ENCODE data around the gene IGFBP3.

The IGFBP3 gene

DNA sequence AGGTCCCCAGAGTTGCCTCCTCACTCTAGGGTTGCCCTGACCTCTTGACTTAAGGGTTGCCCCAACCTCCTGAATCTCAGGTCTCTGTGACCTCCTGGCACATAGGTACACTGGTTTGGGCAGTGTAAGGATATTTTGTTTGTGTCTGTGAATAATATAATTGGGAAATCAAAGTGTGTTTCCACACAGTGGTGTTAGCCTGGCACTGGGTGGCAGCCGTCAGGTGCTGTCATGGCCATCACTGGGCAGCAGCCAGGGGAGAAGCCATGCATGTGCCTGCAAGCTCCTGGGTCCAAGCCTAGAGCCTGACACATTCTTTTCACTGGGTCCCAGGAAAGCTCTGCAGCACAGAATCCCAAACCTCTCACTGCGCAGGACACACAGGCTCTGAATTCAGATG lies 44.6 kb downstream of the IGFBP3 start:
- Histone ChIP-seq H3K9ac (no peak overlapping the region), H3K27ac (no peak overlapping the region)

DNA sequence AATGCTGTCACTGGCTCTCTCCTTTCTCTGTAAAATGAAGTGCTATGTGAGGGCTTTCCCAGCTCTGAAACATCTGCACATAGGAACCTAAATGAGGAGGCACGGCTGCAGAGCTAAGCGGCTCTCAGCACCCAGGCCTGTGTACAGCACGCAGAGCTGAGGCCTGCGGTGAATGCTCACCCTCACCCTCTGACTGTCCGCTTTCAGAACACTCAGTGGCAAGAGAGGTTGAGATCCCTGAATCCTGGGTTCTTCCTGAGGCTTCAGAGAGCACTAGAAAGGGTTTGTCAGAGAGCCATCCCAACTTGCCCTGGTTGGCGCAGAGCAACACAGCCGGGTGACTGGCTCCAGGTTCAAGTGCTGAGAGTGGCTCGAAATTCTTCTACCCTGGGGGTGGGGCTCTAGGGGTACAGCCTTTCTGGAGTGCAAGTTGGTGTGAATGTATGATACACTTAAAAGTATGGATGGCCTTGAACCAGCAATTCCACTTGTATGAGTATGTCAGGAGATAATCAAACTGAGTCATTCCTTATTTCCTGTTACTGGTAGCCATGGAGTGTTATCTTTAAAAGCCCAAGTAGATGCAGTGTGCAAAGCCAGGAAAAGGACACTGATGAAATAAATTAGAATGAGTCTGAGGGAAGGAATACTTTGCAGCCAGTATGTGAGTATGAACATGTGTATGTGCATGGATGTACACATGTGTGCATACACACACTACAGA lies 46.5 kb downstream of the IGFBP3 start:
- Histone ChIP-seq H3K9ac (no peak overlapping the region), H3K4me3 (no peak overlapping the region), H3K27me3 (no peaks in the 10 kb centered on the region), H3K9me3 (replicated peaks in 1 of 11) (peaks cover 15 to 28% (median 20%) of the 10 kb centered on the region in 11 experiments), H3K36me3 (no peaks in the 10 kb centered on the region), H3K27ac (no peak overlapping the region), H4K20me1 (no peaks in the 10 kb centered on the region), H3K4me2 (no peak overlapping the region), H3K4me1 (no peaks in the 10 kb centered on the region)
- TF ChIP-seq Cebpa-rat (IDR thresholded peaks at IDR 0.05) = no peak

More for the DNA sequence above, 44.6 kb downstream of the IGFBP3 start:
- Histone ChIP-seq H3K4me3 (no peak overlapping the region), H3K36me3 (no peaks in the 10 kb centered on the region), H3K27me3 (no peaks in the 10 kb centered on the region), H3K4me1 (no peaks in the 10 kb centered on the region), H4K20me1 (no peaks in the 10 kb centered on the region), H3K9me3 (replicated peaks in 1 of 11) (peaks cover 15 to 29% (median 20%) of the 10 kb centered on the region in 11 experiments), H3K4me2 (no peak overlapping the region)
- TF ChIP-seq Cebpa-rat (IDR thresholded peaks at IDR 0.05) = no peak

DNA sequence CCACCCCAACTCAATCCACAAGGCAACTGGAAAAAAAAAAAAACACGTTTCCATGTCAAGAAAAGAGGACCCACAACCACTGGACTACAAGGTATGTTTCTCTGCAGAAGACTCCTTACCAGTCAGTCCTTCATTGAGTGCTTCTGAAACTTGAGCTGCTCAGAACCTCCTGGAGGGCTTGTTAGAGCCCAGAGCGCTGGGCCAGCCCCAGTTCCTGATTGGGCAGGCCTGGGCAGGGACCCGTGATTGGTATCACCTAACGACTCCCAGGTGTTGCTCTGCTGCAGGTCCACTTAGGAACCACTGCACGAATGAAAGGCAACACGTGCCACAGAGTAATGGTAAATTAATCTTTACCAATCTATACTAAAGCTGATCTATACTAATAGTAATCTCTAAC lies 47.7 kb downstream of the IGFBP3 start:
- H3K27ac ChIP-seq = no peak overlapping the region
- no peak overlapping the region for H3K4me3 ChIP-seq
- H3K4me1 ChIP-seq = no peaks in the 10 kb centered on the region
- TF ChIP-seq Cebpa-rat (IDR thresholded peaks at IDR 0.05) = no peak
- H4K20me1 ChIP-seq = no peaks in the 10 kb centered on the region
- peaks cover 6 to 16% (median 9%) of the 10 kb centered on the region in 11 experiments for H3K9me3 ChIP-seq (replicated peaks in 1 of 11)
- H3K4me2 ChIP-seq = no peak overlapping the region
- no peak overlapping the region for H3K9ac ChIP-seq
- no peaks in the 10 kb centered on the region for H3K27me3 ChIP-seq
- no peaks in the 10 kb centered on the region for H3K36me3 ChIP-seq

GRCh38 chr7:45873035-45873354 lies 48.1 kb downstream of the IGFBP3 start, which contains the start of gene CCDC201:
Gene CCDC201, minus strand, starts transcription at chr7:45873082. Its CDS starts 75 bp downstream, at chr7:45873007.
- no peaks in the 10 kb centered on the region for H3K27me3 ChIP-seq
- no peak for TF ChIP-seq Cebpa-rat (IDR thresholded peaks at IDR 0.05)
- H3K9me3 ChIP-seq (replicated peaks in 1 of 11) = peaks cover 2 to 14% (median 6%) of the 10 kb centered on the region in 11 experiments; a peak in 21 of 22 replicates
- H3K36me3 ChIP-seq = no peaks in the 10 kb centered on the region
- no peaks in the 10 kb centered on the region for H4K20me1 ChIP-seq
- no peak within 1 kb of the TSS for H3K9ac ChIP-seq
- no peak within 1 kb of the TSS for H3K4me3 ChIP-seq
- H3K4me2 ChIP-seq = no peak within 1 kb of the TSS
- H3K27ac ChIP-seq = no peak within 1 kb of the TSS
- no peaks in the 10 kb centered on the region for H3K4me1 ChIP-seq

DNA sequence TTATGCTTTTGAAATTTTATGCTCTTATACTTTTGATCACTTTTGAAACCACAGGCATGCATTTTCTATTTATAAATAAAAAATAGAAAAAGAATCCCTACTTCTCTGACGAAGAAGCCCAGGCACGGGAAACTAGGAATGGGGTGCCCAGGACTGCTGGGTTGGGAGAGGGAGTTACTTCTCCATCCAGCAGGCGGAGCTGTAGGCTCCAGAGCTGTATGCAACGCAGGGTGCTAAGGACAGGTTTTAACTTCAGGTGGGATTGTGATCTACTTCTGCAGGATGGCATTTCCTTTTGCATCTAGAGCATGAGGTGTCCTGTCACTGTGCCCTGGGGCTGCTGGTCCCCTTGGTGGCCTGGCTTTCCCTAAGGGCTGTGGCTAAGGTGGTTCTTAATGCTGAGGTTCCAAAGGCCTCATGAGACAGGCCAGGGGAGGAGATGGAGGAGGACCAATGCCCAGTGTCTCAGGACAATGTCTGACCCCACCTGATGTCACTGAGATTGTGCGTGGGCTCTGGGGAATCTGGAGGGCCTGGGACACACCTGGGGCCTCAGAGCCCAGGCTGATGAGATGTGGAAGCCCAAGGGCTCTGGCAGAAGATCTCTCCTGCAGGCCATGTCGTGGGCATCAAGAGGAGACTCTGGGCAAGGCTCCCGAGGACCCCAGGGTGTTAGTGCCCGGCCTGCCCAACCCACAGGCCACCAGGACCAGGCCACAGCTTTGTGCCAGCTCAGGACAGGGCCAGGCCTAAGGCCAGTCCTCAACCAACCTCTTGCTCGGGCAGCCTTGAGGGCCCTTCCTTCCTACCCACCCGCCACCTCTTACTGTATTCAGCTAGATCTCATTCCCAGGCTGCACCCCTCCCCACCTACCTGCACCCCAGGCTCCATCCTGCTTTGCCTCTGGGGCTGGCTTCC lies 48.7 kb downstream of the IGFBP3 start:
- H3K4me1 ChIP-seq = no peaks in the 10 kb centered on the region
- no peak overlapping the region for H3K4me2 ChIP-seq
- H4K20me1 ChIP-seq = no peaks in the 10 kb centered on the region
- H3K27me3 ChIP-seq = no peaks in the 10 kb centered on the region
- no peaks in the 10 kb centered on the region for H3K36me3 ChIP-seq
- no peak overlapping the region for H3K4me3 ChIP-seq
- H3K27ac ChIP-seq = no peak overlapping the region
- peaks cover 0 to 10% (median 0%) of the 10 kb centered on the region in 11 experiments; a peak in 5 of 22 replicates for H3K9me3 ChIP-seq (replicated peaks in 1 of 11)
- TF ChIP-seq Cebpa-rat (IDR thresholded peaks at IDR 0.05) = no peak
- H3K9ac ChIP-seq = no peak overlapping the region

GRCh38 chr7:45869426-45869825 lies 51.6 kb downstream of the IGFBP3 start:
- H3K4me1 ChIP-seq = no peaks in the 10 kb centered on the region
- H4K20me1 ChIP-seq = no peaks in the 10 kb centered on the region
- TF ChIP-seq Cebpa-rat (IDR thresholded peaks at IDR 0.05) = no peak
- no peak overlapping the region for H3K9ac ChIP-seq
- no peak overlapping the region for H3K27ac ChIP-seq
- H3K36me3 ChIP-seq = no peaks in the 10 kb centered on the region
- no peak overlapping the region for H3K4me3 ChIP-seq
- H3K4me2 ChIP-seq = no peak overlapping the region
- no peaks in the 10 kb centered on the region for H3K27me3 ChIP-seq
- H3K9me3 ChIP-seq (replicated peaks in 1 of 11) = peaks cover 0 to 8% (median 0%) of the 10 kb centered on the region in 11 experiments; a peak in 2 of 22 replicates

DNA sequence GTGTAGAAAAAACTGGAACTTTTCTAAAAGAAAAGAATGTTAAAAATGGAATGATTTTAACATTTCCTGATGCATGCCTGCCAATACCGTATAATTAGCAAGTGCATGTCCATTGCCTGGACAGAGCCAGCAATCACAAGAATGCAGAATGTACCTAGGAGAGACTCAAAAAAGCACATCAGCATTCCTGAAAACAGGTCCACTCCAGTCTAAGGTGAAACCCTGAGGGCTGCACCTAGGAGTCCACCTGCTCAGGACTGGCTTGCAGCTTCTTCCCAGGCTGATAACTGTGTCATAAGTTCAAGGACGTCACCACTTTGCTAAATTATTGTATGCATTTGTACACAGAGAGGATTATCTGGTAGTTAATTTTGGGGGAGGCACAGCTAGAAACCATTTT lies 53.6 kb downstream of the IGFBP3 start:
- no peaks in the 10 kb centered on the region for H4K20me1 ChIP-seq
- no peaks in the 10 kb centered on the region for H3K27me3 ChIP-seq
- H3K4me3 ChIP-seq = no peak overlapping the region
- no peak for TF ChIP-seq Cebpa-rat (IDR thresholded peaks at IDR 0.05)
- H3K9me3 ChIP-seq (replicated peaks in 1 of 11) = peaks cover 0 to 8% (median 0%) of the 10 kb centered on the region in 11 experiments; a peak in 2 of 22 replicates
- no peak overlapping the region for H3K4me2 ChIP-seq
- no peak overlapping the region for H3K27ac ChIP-seq
- no peaks in the 10 kb centered on the region for H3K4me1 ChIP-seq
- H3K9ac ChIP-seq = no peak overlapping the region
- no peaks in the 10 kb centered on the region for H3K36me3 ChIP-seq

DNA sequence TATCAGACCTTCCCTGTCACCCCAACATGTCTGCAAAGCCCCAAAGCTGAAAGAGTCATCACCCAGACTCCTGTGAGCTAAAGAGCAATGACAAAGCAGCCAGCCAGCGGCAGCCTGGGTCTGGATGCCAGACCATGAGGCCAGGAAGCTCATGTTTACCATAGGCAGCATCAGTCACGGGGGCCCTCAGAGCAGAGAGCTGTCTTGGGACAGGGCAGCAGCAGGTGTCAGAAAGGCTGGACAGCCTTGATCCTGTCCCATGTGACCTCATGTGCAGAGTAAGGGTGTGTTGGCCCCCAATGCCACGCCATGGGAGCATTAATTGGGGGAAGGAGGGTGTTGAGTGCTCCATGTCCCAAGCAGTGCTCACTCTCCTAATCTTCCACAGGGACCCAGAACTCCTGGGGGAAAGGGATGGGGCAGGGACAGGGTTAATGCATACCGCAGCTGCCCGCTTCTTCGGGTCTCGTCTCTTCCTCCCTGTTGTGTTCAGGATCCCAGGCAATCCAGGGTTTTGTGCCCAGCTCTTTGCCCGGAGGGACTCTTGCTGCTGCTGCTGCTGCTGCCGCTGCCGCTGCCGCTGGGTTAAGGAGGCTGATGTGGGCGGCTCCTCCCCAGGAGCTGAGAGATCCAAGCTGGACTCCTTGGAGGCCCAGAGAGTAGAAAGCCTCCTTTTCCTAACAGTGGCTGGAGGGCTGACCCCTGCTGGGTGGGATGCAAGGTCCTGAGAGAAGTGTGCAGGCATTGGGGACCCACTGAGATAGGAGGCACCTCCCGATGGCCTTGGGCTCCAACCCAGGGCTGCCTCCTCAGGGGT lies 55.3 kb downstream of the IGFBP3 start:
- Histone ChIP-seq H3K27ac (no peak overlapping the region), H3K4me3 (no peak overlapping the region), H3K4me1 (no peaks in the 10 kb centered on the region), H3K9me3 (replicated peaks in 1 of 11) (peaks cover 0 to 8% (median 0%) of the 10 kb centered on the region in 11 experiments; a peak in 2 of 22 replicates), H3K27me3 (no peaks in the 10 kb centered on the region), H3K9ac (no peak overlapping the region), H3K4me2 (no peak overlapping the region), H4K20me1 (no peaks in the 10 kb centered on the region), H3K36me3 (no peaks in the 10 kb centered on the region)
- TF ChIP-seq Cebpa-rat (IDR thresholded peaks at IDR 0.05) = no peak

DNA sequence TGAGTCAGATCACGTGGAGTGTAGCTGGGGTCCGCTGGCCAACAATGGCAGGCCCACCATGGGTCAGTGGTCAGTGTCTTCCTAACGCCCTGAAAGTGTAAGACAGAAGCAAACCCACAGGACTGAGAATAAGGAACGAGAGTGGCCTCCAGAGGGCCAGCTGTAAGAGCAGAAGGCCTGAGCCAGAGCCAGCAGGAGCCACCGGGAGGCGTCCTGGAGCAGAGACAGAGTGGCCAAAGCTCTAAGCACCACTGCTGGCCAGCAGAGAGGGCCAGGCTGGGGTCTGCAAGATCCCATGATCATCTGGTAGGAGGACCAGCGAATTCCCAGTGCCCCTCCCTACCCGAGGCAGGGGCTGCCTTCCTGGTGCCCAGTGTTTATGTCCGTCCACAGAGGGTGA lies 57.4 kb downstream of the IGFBP3 start:
- no peak overlapping the region for H3K4me2 ChIP-seq
- no peaks in the 10 kb centered on the region for H3K36me3 ChIP-seq
- no peaks in the 10 kb centered on the region for H3K27me3 ChIP-seq
- TF ChIP-seq Cebpa-rat (IDR thresholded peaks at IDR 0.05) = no peak
- no peaks in the 10 kb centered on the region for H4K20me1 ChIP-seq
- H3K4me1 ChIP-seq = peaks cover 0 to 5% (median 0%) of the 10 kb centered on the region in 10 experiments; a peak in 3 of 20 replicates
- H3K4me3 ChIP-seq = no peak overlapping the region
- H3K9me3 ChIP-seq (replicated peaks in 1 of 11) = peaks cover 0 to 8% (median 0%) of the 10 kb centered on the region in 11 experiments; a peak in 2 of 22 replicates
- H3K27ac ChIP-seq = no peak overlapping the region
- H3K9ac ChIP-seq = no peak overlapping the region
